NCI-H1092 treated with DMSO at 0.1 percent for 48 hours (cell line): ENCODE measurements around the gene NYAP1.
"Not testable (repeated sequence)": the region's sequence is repeated elsewhere in the genome, so short reads cannot be mapped to it uniquely, and the experiment has no call there.

Source experiments
- DNase-seq: peaks from one replicate; lab custom pipeline; 2025; lab: John Stamatoyannopoulos, UW

Gene NYAP1

DNA sequence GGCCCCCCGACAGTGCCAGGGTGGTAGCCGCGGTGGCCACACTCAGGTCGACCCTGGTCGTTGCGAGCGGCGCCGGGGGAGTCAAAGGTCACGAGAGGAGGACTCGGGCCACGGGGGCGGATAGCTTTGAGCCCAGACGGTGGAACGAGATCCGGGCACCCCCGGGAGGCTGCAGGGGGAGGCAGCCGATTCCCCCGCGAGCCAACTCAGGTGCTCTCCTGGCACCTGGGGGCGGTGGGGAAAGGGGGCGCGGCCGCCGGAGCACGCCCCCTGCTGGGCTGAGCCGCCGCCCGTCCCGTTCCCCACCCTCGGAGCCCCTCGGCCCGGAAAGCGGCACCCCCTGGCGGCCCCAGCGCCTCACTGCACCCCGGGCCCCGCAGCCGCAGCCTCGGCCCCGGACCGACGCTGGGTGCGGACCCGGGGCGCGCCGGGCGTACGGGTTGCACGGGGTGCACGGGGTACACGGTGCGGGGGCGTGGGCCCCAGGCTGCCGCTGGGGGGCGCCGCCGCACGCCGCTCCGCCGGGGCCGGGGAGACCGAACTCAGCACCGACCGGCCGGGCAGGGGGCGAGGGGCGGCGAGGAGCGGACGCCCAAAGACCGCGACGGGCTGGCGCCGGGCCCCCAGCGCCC, 521 bp upstream of the NYAP1 start:
- DNase-seq: peak; percentile 66

- DNase-seq: no peak
Observed at GRCh38 chr7:100484673-100485045, 932 bp downstream of the NYAP1 start.

GRCh38 chr7:100485471-100485876, 1.7 kb downstream of the NYAP1 start:
- DNase-seq: no peak

GRCh38 chr7:100486111-100486636, 2.4 kb downstream of the NYAP1 start:
- no peak for DNase-seq

- DNase-seq: no peak
Observed at GRCh38 chr7:100486753-100487446, 3.2 kb downstream of the NYAP1 start.

- DNase-seq: no peak
Observed at GRCh38 chr7:100488333-100489095, 4.8 kb downstream of the NYAP1 start.

GRCh38 chr7:100489121-100489520, 5.4 kb downstream of the NYAP1 start:
- no peak for DNase-seq

DNA sequence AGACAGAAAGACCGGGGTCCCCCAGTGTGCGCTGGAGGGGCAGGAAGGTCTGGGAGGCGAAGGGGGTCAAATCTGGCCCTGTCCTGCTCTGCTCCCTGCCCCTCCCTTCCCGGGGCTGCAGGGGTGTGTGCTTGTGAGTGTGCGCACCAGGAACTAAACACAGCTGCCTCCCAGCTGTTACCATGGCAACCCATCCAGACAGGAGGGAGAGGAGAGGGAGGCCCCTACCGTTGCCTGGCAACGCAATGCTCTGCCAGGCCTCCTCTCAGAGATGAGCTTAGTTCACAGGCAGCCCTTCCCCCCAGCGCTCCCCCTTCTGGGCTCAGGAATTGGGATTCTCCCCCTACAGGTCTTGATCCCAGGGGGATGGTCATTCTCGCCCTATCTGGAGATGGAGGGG, 6.1 kb downstream of the NYAP1 start:
- DNase-seq: peak; percentile 99

DNA sequence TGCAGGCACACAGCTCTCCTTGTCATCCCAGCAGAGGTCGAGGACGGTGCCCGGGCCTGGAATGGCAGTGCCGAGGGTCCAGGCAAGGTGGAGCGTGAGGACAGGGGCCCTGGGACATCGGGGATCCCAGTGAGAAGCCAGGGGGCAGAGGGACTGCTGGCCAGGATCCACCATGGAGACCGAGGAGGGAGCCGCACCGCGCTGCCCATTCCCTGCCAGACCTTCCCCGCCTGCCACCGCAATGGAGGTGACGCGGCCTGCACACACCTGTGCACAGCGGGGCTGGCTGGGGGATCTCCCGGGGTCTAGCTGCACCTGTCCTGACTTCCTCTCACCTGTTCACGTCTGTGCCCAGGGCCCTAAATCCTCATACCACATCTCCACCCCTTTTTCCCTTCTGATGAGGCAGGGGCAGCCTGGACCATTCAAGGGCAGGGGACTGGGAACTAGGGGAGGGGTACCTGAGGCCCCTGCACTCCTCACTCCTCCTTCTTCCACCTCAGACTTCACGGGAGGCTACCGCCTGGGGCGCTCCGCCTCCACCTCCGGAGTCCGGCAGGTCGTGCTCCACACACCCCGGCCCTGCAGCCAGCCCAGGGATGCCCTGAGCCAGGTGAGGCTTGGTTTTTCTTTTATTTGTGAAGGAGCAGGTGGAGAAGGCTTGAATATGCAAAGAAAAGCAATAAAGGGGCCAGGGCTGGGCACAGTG, 6.9 kb downstream of the NYAP1 start:
- no peak for DNase-seq

DNA sequence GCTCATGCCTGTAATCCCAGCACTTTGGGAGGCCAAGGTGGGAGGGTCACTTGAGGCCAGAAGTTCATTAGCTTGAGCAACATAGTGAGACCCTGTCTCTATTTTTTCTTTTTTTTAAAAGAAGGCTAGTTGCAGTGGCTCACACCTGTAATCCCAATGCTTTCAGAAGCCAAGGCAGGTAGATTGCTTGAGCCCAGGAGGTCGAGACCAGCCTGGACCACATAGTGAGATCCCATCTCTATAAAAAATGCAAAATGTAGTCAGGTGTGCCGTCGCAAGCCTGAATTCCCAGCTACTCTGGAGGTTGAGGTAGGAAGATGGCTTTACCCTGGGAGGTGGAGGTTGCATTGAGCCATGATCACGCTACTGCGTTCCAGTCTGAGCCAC, 7.5 kb downstream of the NYAP1 start:
- DNase-seq: no peak

GRCh38 chr7:100492738-100493475, 9.2 kb downstream of the NYAP1 start:
- no peak for DNase-seq

- no peak for DNase-seq
Observed at GRCh38 chr7:100493476-100494264, 9.9 kb downstream of the NYAP1 start.

DNA sequence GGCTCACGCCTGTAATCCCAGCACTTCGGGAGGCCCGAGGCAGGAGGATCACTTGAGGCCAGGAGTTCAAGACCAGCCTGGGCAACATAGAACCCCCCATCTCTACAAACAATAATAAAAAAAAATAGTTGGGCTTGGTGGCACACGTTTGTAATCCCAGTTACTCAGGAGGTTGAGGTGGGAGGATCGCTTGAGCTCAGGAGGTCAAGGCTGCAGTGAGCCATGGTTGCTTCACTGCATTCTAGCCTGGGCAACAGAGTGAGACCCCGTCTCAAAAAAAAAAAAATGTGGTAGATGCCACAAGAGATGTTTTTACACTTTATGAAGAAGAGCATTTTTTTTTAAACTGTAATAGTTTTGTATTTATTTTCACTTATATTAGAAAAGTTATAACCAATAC, 12.8 kb downstream of the NYAP1 start:
- no peak for DNase-seq

DNA sequence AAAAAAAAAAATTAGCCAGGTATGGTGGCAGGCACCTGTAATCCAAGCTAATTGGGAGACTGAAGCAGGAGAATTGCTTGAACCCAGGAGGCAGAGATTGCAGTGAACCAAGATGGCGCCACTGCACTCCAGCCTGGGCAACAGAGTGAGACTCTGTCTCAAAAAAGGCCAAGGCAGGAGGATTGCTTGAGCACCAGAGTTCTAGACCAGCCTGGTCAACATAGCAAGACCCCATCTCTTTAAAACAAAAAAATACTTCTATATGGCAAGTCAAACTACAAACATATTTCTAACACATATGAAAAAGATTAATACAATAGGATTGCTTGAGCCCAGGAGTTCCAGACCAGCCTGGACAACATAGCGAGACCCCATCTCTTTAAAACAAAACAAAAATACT, 17.0 kb downstream of the NYAP1 start:
- DNase-seq: not testable (repeated sequence)

DNA sequence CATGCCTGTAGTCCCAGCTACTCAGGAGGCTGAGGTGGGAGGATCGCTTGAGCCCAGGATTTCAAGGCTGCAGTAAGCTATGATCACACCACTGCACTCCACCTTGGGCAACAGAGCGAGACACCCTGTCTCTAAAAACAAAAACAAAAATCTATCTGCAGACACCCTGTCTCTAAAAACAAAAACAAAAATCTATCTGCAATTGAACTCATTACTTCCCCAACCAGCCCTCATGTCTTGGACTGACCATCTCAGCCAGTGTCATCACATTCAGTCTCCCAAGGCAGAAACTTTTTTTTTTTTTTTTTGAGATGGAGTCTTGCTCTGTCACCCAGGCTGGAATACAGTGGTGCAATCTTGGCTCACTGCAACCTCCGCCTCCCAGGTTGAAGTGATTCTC, 20.3 kb downstream of the NYAP1 start:
- DNase-seq: not testable (repeated sequence)

DNA sequence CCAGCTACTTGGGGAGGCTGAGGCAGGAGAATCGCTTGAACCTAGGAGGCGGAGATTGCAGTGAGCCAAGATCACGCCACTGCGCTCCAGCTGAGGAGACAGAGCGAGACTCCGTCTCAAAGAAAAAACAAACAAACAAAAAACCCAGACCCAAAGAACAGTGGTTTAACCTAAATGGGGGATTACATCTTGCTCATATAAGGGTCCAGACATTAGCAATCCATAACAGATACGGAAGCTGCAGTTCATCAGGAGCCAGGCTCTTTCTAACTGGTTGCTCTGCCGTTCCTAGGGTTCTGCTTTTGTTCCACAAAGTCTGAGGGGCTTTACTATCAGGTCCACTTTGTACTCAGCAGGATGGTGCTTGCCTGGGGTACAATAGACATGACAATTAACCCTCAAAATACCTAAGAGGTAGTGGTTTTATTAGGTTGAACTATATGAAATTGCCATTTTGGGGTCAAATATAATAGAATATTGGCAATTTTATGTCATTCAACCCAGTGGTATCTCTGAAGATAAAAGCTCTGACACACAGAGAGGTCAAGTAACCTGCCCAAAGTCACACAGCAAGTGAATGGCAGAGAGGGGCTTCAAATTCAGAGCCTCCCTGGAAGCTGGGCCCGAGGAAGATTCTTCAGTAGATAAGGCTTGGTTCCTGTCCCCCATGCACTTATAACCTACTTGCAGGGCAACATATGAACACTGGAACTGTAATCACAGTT, 21.3 kb downstream of the NYAP1 start:
- no peak for DNase-seq

DNA sequence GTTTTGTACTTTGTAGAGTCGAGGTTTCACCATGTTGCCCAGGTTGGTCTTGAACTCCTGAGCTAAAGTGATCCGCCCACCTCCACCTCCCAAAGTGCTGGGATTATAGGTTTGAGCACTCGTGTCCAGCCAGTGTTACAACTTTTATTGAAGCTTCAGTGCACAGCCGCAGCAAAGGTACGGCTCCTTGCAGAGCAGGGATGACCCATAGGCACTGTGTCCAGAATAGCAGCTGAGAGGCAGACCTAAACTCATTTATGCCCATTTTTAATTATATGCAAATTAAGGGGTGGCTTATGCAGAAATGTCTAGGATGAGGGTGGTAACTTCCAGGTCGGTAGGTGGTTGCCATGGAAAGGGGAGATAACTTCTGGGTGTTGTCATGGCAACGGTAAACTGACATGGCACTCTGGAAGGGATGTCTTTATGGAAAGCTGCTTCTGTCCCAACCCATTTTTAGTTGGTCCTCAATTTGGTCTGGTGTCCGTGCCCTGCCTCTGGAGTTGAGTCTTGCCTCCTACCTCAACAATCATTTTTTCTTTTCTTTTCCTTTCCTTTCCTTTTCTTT, 22.7 kb downstream of the NYAP1 start:
- no peak for DNase-seq

DNA sequence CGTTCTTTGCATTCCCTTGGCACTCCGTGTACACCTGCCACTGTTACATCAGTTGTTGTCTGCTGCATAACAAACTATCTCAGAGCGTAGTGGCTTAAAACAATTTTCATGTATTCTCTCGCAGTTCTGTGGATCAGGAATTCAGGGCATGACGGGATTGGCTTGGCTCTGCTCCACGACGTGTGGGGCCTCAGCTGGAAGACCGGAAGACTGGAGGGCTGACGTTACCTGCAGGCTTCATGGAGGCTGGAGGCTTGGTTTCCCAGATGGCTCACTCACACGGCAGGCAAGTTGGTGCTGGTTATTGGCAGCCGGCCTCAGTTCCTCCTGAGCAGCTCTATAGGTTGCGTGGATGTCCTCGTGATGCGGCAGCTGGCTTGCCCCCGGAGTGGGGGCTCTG, 25.5 kb downstream of the NYAP1 start:
- peak; percentile 53 for DNase-seq

DNA sequence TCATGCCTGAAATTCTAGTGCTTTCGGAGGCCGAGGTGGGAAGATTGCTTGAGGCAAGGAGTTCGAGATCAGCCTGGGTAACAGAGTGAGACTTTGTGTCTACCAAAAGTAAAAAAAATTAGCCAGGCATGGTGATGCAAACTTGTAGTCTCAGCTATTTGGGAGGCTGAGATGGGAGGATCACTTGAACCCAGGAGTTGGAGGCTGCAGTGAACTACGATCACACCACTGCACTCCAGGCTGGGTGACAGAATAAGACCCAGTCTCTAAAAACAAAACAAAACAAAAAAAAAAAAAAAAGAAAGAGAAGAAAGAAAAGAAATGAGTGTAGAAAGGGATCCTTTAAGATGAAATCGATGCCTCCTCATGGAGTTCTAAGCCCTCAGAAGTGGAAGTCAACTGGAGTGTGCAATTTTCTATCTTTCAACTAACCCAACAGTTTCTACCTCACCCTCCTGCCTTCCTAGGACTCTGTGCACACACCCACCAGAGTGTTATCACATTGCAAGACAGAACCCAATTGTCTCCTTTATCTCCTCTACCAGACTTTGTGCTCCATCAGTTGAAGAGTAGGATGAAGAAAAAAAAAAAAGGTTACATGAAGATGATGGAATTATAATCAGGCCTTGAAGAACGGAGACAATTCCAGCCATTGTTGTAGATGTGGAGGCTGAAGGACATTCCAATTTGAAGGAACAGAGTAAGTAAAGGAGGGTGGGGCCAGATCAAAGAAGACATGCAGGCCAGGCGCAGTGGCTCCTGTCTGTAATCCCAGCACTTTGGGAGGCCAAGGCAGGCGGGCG, 26.9 kb downstream of the NYAP1 start:
- DNase-seq: no peak
